Measurements from ENCODE around the gene PRRX2. TPM values are rescaled to one million over a fixed set of nuclear protein-coding genes. Genes with fewer than 3 reads are reported as not detected.

Gene PRRX2
- total and polyA plus RNA-seq, 9 of the 15 experiments (the other 6 are each of a cell fraction or from before 2014, with no cell fraction given): 0.21 TPM; not detected in 8

GRCh38 chr9:129737479-129738274 is 72.2 kb downstream of the PRRX2 start (continued):
- TF ChIP-seq ZBTB40 (IDR thresholded peaks at IDR 0.05): peak; percentile 58
- TF ChIP-seq ZBTB40 (CRISPR knock-in tag; IDR thresholded peaks at IDR 0.05): no peak
- no peak for TF ChIP-seq SP2 (IDR thresholded peaks at IDR 0.05; ENCODE audit: extremely low read depth, low read depth, low read length, poor library complexity, severe bottlenecking)
- no peak for TF ChIP-seq GTF3C2 (IDR thresholded peaks at IDR 0.05; ENCODE audit: borderline replicate concordance, extremely low read depth, insufficient read length)
- no peak for TF ChIP-seq ZC3H8 (IDR thresholded peaks at IDR 0.05)
- no peak for TF ChIP-seq HNRNPH1 (optimal IDR thresholded peaks at IDR 0.05; ENCODE audit: low read depth, low read length)
- TF ChIP-seq CUX1 (CRISPR knock-in tag; IDR thresholded peaks at IDR 0.05): no peak
- no peak for TF ChIP-seq RFX7 (CRISPR knock-in tag; IDR thresholded peaks at IDR 0.05)
- TF ChIP-seq PCBP2 (IDR thresholded peaks at IDR 0.05; ENCODE audit: low read depth, low read length, poor library complexity, severe bottlenecking): no peak

Measured in K562 (cell line).